ENCODE measurements around the gene ZBTB7C. TPM values are rescaled to one million over a fixed set of nuclear protein-coding genes. Genes with fewer than 3 reads are reported as not detected.

The ZBTB7C gene
- total RNA-seq, 1 donor from 2014 or later, result 0.15 TPM

DNA sequence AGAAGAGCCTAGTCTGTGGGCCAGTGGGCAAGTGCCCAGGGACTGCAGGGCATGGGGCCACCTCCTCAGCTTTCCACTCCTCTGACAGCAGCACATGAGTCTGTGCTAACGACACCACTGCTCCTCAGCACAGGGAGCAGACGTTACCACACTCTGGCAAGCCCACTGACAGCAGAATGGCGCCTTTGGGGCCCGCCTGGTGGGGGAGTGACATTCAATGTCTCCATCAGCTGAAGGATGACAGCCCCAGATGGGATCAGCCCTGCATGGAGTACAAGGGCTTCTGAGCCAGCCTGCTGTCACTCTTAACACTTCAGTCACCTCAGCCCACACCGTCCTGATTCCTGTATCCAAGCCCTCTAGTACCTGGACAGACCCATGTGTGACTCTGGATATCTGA lies 329.3 kb downstream of the ZBTB7C start:
- H3K9me3 Mint-ChIP-seq, result no peaks in the 10 kb centered on the region
- Histone ChIP-seq H3F3A (ENCODE audit: low read depth) (no peaks in the 10 kb centered on the region), H3K27ac (no peak overlapping the region), H4K20me1 (ENCODE audit: low read depth) (no peaks in the 10 kb centered on the region), H3K4me2 (no peak overlapping the region), H3K79me2 (ENCODE audit: low read depth) (no peaks in the 10 kb centered on the region), H3K4me1 (no peaks in the 10 kb centered on the region), H3K4me3 (no peak overlapping the region), H3K9ac (no peak overlapping the region), H2AFZ (replicated peaks) (no peak overlapping the region), H3K9me3 (ENCODE audit: low read depth) (no peaks in the 10 kb centered on the region), H3K36me3 (no peaks in the 10 kb centered on the region), H3K27me3 (no peaks in the 10 kb centered on the region)
- TF ChIP-seq, protein P1, sequence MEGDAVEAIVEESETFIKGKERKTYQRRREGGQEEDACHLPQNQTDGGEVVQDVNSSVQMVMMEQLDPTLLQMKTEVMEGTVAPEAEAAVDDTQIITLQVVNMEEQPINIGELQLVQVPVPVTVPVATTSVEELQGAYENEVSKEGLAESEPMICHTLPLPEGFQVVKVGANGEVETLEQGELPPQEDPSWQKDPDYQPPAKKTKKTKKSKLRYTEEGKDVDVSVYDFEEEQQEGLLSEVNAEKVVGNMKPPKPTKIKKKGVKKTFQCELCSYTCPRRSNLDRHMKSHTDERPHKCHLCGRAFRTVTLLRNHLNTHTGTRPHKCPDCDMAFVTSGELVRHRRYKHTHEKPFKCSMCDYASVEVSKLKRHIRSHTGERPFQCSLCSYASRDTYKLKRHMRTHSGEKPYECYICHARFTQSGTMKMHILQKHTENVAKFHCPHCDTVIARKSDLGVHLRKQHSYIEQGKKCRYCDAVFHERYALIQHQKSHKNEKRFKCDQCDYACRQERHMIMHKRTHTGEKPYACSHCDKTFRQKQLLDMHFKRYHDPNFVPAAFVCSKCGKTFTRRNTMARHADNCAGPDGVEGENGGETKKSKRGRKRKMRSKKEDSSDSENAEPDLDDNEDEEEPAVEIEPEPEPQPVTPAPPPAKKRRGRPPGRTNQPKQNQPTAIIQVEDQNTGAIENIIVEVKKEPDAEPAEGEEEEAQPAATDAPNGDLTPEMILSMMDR (IDR thresholded peaks at IDR 0.05), result no peak
- TF ChIP-seq EZH2phosphoT487 (IDR thresholded peaks at IDR 0.05) (no peak), EZH2 (IDR thresholded peaks at IDR 0.05) (no peak)
- DNase-seq (ENCODE audit: low spot score), result no peak
- H3K4me1 Mint-ChIP-seq, result peaks cover 18% of the 10 kb centered on the region
- no peaks in the 10 kb centered on the region for H3K36me3 Mint-ChIP-seq
- H3K27me3 Mint-ChIP-seq (ENCODE audit: insufficient read depth, low read depth), result peaks cover 14% of the 10 kb centered on the region
- no peak overlapping the region for H3K4me3 Mint-ChIP-seq
- H3K27ac Mint-ChIP-seq, result no peak overlapping the region

DNA sequence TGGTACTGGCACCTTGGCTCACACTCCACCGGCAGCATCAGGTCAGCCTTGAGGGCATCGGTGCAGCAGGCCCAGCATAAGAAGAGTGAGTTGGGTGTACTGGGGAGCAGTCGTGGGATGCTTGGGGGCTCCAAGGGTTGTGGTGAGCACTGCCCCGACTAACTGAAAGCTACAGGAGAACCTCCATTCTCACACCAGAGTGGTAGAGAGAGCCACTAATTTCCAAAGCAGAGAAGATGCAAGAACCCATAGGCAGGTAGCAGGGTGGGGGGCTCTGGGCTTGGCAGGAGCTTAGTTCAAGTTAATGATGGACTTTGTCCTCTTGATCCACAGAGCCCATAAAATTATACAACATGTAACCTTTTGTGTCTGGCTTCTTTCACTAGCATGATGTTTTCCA lies 330.7 kb downstream of the ZBTB7C start:
- Histone ChIP-seq H3K4me2 (no peak overlapping the region), H3K36me3 (no peaks in the 10 kb centered on the region), H3K79me2 (ENCODE audit: low read depth) (no peaks in the 10 kb centered on the region), H3K27me3 (no peaks in the 10 kb centered on the region), H2AFZ (replicated peaks) (no peak overlapping the region), H3F3A (ENCODE audit: low read depth) (no peaks in the 10 kb centered on the region), H3K9ac (no peak overlapping the region), H3K4me1 (peaks cover 4% of the 10 kb centered on the region), H3K4me3 (no peak overlapping the region), H4K20me1 (ENCODE audit: low read depth) (no peaks in the 10 kb centered on the region), H3K9me3 (ENCODE audit: low read depth) (no peaks in the 10 kb centered on the region), H3K27ac (no peak overlapping the region)
- TF ChIP-seq, protein P1 (IDR thresholded peaks at IDR 0.05), result no peak
- TF ChIP-seq EZH2phosphoT487 (IDR thresholded peaks at IDR 0.05), result no peak
- TF ChIP-seq EZH2 (IDR thresholded peaks at IDR 0.05), result no peak
- no peak overlapping the region for H3K27ac Mint-ChIP-seq
- H3K36me3 Mint-ChIP-seq, result no peaks in the 10 kb centered on the region
- H3K27me3 Mint-ChIP-seq (ENCODE audit: insufficient read depth, low read depth), result peaks cover 14% of the 10 kb centered on the region
- H3K9me3 Mint-ChIP-seq, result no peaks in the 10 kb centered on the region
- DNase-seq (ENCODE audit: low spot score), result no peak
- no peak overlapping the region for H3K4me3 Mint-ChIP-seq
- H3K4me1 Mint-ChIP-seq, result peaks cover 20% of the 10 kb centered on the region

DNA sequence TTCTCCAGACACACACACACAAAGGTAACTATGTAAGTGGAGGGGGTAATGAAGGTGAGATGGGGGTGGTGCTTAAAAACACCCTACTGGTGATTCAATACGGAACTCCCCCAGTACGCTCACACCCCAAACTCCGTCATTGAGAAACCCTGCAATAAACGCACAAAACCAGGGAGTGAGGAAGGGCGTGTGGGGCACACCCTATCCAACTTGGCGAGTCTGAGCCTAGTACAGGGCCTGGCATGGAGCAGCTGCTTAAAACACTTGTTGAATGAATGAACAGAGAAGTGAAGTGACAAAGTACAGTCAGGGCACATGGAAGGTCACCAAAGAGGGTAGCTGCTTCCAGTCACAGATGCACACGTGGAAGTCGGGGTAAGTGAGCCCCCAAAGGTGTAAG lies 331.9 kb downstream of the ZBTB7C start:
- Histone ChIP-seq H4K20me1 (ENCODE audit: low read depth) (no peaks in the 10 kb centered on the region), H3K27me3 (no peaks in the 10 kb centered on the region), H3K27ac (no peak overlapping the region), H3F3A (ENCODE audit: low read depth) (no peaks in the 10 kb centered on the region), H3K36me3 (no peaks in the 10 kb centered on the region), H3K4me2 (no peak overlapping the region), H3K9ac (no peak overlapping the region), H3K4me3 (no peak overlapping the region), H3K79me2 (ENCODE audit: low read depth) (no peaks in the 10 kb centered on the region), H3K9me3 (ENCODE audit: low read depth) (no peaks in the 10 kb centered on the region), H3K4me1 (peaks cover 15% of the 10 kb centered on the region), H2AFZ (replicated peaks) (no peak overlapping the region)
- H3K27me3 Mint-ChIP-seq (ENCODE audit: insufficient read depth, low read depth), result peaks cover 11% of the 10 kb centered on the region
- TF ChIP-seq EZH2 (IDR thresholded peaks at IDR 0.05), result no peak
- TF ChIP-seq, protein P1 (IDR thresholded peaks at IDR 0.05), result no peak
- no peak for TF ChIP-seq EZH2phosphoT487 (IDR thresholded peaks at IDR 0.05)
- no peak for DNase-seq (ENCODE audit: low spot score)
- H3K27ac Mint-ChIP-seq, result no peak overlapping the region
- peak overlapping the region; percentile 11 for H3K4me3 Mint-ChIP-seq
- H3K4me1 Mint-ChIP-seq, result peaks cover 27% of the 10 kb centered on the region
- H3K9me3 Mint-ChIP-seq, result no peaks in the 10 kb centered on the region
- no peaks in the 10 kb centered on the region for H3K36me3 Mint-ChIP-seq
